Measurements from ENCODE around the gene GREB1. TPM values are rescaled to one million over a fixed set of nuclear protein-coding genes. Genes with fewer than 3 reads are reported as not detected.

The GREB1 gene
- total RNA-seq, 1 experiment from 2014 or later, result 0.12 TPM

DNA sequence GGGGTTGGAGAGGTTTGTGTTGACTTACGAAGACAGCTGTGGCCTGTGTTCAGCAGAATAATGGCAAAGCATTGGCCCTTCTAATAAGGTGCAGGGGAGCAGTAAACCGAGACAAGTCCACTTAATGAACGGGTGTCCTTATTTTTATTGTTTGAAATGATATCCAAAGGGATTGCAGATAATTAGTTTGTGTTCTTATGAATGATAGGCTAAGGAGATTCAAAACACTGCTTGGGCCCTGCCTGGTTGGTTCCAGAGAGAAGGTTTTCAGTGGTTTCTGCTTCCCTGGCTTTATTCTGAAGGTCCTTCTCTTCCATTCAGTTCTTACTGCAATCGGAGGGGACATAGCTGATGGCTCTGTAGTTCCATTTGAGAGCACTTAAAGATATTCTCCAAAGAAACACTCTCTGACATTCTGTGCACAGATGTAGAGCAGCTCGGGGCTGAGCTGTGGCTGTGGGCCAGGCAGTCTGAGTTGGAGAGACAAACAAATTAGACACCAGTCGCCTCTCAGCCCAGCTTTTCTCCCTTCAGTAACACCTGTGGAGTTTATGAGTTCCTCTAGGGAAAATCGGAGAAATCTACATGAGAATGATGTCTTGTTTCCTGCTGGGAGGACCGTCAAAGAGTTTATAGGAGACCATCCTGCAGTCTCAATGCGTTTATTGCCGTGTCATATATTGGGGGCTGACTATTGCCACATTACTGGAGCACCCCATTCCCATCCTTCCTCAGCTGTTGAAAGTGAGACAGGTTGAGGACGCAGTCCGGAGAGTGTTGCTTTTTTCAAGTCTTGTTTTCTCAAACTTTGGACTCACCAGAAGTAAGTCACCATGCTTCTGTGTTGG lies 6.5 kb downstream of the GREB1 start:
- Histone ChIP-seq H3K4me1 (peaks cover 6% of the 10 kb centered on the region; the same call in 1 of the 2 replicates), H3K4me3 (no peak overlapping the region), H3K9me3 (replicated peaks) (no peaks in the 10 kb centered on the region), H3K36me3 (no peaks in the 10 kb centered on the region), H3K27ac (no peak overlapping the region), H3K27me3 (0 out of 2 replicates have a peak, but pooled peaks cover 5% of the 10 kb centered on the region)
- peak in 1 of 2 experiments; percentile 38 for DNase-seq

DNA sequence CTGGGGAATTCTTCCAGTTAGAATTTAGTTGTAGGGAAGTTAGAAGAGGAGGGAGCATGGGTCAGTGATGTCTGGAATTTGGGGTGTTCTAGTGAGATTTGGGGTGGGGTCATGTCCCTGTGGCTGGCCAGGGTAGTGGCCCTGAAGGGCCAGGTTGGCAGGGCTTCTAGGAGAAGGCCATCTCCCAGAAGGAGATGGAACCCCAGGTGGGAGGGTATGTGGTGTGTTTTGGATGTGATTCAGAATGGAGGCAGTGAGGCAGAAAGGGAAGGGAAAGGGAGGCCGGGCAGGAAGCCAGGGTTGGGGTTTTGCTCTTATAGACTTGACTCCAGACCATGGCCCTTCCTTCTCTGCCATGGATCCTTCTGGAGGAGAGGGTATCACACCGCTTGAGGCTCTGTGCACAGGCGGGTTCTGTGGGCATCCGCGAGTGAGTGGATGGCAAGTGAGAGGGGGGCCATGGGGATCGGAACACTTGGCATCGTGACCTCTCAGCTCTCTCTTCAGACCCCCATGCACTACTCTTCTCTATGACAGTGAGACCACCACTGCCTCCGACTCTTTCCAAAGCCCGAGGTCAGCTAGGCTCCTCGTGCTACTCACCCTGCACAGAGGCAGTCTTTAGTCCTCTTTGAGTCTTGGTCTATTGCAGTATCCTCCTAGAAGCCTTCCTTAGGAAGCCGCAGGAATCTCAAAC lies 7.3 kb downstream of the GREB1 start:
- Histone ChIP-seq H3K27ac (no peak overlapping the region), H3K27me3 (peaks cover 6% of the 10 kb centered on the region; the same call in 1 of the 2 replicates), H3K9me3 (replicated peaks) (no peaks in the 10 kb centered on the region), H3K4me1 (peaks cover 6% of the 10 kb centered on the region; the same call in 1 of the 2 replicates), H3K36me3 (no peaks in the 10 kb centered on the region), H3K4me3 (no peak overlapping the region)
- DNase-seq, result no peak

DNA sequence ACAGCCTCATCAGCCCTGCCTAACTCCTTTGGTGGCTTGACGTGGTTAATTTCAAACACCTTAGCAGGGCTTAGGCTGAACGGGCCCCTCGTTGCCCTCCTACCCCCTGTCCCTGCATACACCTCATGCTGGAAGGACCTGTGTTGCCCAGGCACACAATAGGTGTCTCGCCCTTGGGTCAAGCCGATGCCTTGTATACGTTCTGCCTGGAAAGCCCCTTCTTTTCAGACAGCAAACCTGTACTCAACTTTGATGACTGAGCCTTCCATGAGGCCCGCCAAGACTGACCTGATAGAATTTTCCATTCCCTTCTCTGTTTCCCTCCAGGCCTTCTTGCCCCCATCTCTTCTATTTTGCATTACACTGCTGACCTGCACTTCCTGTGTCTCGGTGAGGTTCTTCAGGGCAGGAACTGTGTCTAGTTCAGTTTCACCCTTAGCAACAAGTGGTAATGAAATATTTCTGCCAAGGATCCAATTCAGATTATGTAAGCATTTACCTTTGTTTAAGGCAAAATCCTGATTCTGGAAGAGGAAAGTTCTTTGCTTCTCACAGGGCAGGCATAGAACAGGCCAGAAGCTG lies 7.9 kb downstream of the GREB1 start:
- no peaks in the 10 kb centered on the region for H3K36me3 ChIP-seq

DNA sequence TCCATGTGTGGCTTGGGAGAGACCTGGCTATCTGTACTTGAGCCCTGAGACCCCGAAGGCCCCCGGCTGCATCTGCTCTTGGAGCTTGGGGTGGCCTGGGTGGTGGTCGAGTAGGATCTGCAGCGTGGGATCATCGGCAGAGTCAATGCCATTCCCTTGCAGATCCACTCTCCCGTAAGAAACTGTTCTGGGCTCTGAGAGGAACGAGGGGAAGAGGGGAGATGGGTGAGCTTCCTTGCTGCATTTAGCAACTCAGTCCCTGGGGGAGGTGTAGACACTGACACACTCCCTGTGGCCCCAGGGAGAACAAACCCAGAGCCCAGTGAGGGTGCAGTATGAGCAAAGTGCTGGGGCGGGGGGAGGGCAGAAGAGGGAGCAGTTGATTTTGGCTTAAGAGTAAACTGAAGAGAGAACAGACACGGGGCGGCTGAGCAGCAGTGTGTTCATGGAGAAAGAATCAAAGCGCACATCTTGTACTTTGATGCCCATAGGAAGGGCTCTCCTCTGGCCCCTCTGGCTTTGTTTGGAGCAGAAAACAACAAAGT lies 8.5 kb downstream of the GREB1 start:
- H3K36me3 ChIP-seq, result no peaks in the 10 kb centered on the region
- peaks cover 10% of the 10 kb centered on the region; the same call in 1 of the 2 replicates for H3K27me3 ChIP-seq
- H3K27ac ChIP-seq, result no peak overlapping the region
- DNase-seq, result no peak
- no peaks in the 10 kb centered on the region for H3K9me3 ChIP-seq (replicated peaks)
- peaks cover 6% of the 10 kb centered on the region; the same call in 1 of the 2 replicates for H3K4me1 ChIP-seq
- H3K4me3 ChIP-seq, result no peak overlapping the region

More for the DNA sequence above, 7.9 kb downstream of the GREB1 start:
- peaks cover 6% of the 10 kb centered on the region; the same call in 1 of the 2 replicates for H3K4me1 ChIP-seq
- no peak overlapping the region for H3K27ac ChIP-seq
- H3K9me3 ChIP-seq (replicated peaks), result no peaks in the 10 kb centered on the region
- no peak overlapping the region for H3K4me3 ChIP-seq
- DNase-seq, result no peak
- H3K27me3 ChIP-seq, result peaks cover 10% of the 10 kb centered on the region; the same call in 1 of the 2 replicates

DNA sequence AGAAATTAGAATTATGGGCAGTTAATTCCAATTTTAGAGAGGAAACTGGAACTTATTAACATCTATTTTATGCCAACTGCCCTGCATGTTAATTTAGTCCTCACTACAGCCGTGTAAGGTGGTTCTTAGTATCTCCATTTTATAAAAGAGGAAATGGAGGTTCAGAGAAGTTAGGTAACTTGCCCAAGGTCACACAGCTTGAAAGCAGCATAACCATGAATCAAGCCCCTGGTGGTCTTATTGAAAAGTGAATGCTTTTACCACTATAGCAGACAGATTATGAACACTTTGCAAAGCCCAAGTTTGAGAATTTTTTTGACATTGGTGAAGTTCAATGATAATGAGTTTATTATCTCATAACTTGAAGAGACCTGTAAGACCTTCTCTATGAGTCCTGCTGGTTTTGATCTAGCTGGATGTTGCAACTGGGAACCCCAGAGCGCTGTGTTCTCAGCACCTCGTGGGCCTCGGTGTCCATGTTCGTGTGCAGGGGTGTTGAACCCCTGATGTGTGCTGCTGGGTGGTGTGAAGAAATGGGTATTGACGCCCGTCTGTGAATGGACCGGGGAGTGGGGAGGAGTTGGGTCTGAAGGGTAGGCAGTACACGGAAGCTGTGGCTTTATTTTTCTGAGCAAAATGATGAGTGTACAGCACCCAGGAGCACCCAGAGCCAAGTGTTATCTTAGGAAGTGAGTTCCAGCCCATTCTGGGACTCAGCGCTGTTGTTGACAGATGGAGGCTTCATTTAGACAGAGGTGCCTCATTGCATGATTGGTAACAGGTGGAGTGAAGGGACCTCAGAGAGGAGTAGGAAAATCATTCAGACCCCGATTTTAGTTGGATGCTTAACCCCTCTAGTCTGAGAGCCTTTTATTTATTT lies 9.7 kb downstream of the GREB1 start:
- Histone ChIP-seq H3K4me1 (peaks cover 6% of the 10 kb centered on the region; the same call in 1 of the 2 replicates), H3K36me3 (no peaks in the 10 kb centered on the region), H3K4me3 (no peak overlapping the region), H3K27me3 (peaks cover 10% of the 10 kb centered on the region; the same call in 1 of the 2 replicates), H3K27ac (no peak overlapping the region), H3K9me3 (replicated peaks) (no peaks in the 10 kb centered on the region)
- no peak for DNase-seq

DNA sequence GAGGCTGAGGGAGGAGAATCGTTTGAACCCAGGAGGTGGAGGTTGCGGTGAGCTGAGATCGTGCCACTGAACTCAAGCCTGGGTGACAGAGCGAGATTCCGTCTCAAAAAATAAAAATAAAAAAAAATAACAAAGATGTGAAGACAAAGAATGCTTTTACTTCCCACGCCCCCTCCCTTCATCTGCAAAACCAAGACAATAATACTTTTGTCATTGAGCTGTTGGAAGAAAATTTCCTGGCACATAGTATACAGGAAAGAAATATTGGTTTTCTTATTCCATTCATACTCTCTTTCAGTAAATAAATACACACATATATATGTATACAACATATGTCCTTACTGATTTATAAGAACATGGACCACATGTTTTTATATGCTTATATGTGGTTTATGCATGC lies 12.2 kb downstream of the GREB1 start:
- H3K4me3 ChIP-seq, result no peak overlapping the region
- DNase-seq, result no peak

DNA sequence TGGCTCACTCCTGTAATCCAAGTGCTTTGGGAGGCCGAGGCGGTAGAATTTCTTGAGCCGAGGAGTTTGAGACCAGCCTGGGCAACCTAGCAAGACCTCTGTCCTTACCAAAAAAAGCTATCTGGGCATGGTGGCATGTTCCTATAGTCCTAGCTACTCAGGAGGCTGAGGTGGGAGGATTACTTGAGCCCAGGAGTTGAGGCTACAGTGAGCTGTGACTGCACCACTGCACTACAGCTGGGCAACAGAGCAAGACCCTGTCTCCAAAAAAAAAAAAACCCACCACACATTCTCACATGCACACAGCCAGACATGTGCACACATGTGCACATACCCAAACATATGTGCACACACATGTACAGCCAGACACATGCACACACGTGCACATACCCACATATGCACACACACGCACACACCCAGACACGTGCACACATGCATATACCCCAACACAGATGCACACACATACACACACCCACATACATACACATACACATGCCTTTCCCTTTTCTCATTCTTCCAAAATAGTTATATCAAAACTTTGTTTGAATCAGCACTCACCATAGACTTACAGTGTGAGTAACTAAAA lies 14.2 kb downstream of the GREB1 start:
- Histone ChIP-seq H3K4me3 (no peak overlapping the region), H3K4me1 (no peaks in the 10 kb centered on the region), H3K27ac (no peak overlapping the region), H3K9me3 (replicated peaks) (no peaks in the 10 kb centered on the region), H3K27me3 (peaks cover 9% of the 10 kb centered on the region; the same call in 1 of the 2 replicates), H3K36me3 (no peaks in the 10 kb centered on the region)
- DNase-seq, result no peak

More for the DNA sequence above, 12.2 kb downstream of the GREB1 start:
- H3K4me1 ChIP-seq, result no peaks in the 10 kb centered on the region
- H3K27ac ChIP-seq, result no peak overlapping the region
- peaks cover 10% of the 10 kb centered on the region; the same call in 1 of the 2 replicates for H3K27me3 ChIP-seq
- H3K9me3 ChIP-seq (replicated peaks), result no peaks in the 10 kb centered on the region
- H3K36me3 ChIP-seq, result no peaks in the 10 kb centered on the region

DNA sequence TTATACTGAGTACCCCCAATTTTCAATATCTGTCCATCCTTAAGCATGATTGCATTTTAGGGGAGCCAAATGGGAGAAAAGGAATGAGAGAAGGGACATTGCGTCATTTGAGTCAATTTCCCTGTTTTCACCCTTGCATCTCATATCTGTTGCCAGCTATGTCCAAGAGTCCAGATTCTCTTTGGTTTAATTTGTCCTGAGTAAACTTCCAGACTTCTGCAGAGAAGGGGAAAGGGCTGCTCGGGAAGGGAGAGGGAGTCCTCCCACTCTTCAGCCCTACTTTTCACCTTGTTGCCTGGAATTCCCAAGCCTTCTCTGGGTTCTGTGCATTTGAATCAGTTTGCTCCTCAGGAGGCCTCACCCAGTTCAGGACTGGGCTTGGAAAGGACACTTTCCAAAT lies 16.5 kb downstream of the GREB1 start:
- no peak overlapping the region for H3K27ac ChIP-seq
- no peaks in the 10 kb centered on the region for H3K36me3 ChIP-seq
- H3K9me3 ChIP-seq (replicated peaks), result no peaks in the 10 kb centered on the region
- peaks cover 10% of the 10 kb centered on the region for H3K4me1 ChIP-seq
- peaks cover 4% of the 10 kb centered on the region; the same call in 1 of the 2 replicates for H3K27me3 ChIP-seq
- DNase-seq, result no peak
- H3K4me3 ChIP-seq, result no peak overlapping the region

DNA sequence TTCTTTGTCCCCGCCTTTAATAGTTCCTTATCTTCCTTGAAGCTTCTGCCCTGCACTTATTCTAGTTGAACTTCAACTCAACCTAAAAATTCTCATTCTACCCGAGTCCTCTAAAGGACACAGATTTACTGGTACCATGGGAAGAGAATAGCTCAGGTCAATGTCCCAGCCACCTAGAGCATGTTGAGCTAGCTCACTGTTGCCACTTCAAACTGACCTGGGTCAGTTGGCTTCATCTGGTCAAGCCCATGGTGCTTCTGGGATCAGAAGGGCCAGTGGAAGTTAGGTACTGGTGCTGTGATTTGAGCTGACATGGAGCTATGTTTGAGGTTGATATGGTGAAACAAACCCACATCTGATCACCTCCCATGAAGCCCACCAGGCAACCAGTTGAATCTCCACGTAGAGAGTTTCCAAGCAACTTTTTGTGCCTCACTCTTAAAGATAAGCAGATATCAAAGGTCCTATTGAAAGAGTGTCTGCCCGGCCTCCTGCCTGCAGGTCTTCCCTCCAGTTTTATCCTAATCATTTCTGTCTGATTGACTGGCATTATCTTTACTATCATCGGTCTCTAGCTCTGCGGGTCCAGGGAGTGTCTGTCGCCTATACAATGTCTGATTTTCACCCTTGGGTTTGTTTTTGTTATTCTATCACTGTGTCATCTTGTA lies 17.2 kb downstream of the GREB1 start:
- no peaks in the 10 kb centered on the region for H3K9me3 ChIP-seq (replicated peaks)
- H3K27me3 ChIP-seq, result peaks cover 4% of the 10 kb centered on the region; the same call in 1 of the 2 replicates
- no peak overlapping the region for H3K27ac ChIP-seq
- no peak for DNase-seq
- H3K4me3 ChIP-seq, result no peak overlapping the region
- no peaks in the 10 kb centered on the region for H3K36me3 ChIP-seq
- peaks cover 10% of the 10 kb centered on the region for H3K4me1 ChIP-seq

DNA sequence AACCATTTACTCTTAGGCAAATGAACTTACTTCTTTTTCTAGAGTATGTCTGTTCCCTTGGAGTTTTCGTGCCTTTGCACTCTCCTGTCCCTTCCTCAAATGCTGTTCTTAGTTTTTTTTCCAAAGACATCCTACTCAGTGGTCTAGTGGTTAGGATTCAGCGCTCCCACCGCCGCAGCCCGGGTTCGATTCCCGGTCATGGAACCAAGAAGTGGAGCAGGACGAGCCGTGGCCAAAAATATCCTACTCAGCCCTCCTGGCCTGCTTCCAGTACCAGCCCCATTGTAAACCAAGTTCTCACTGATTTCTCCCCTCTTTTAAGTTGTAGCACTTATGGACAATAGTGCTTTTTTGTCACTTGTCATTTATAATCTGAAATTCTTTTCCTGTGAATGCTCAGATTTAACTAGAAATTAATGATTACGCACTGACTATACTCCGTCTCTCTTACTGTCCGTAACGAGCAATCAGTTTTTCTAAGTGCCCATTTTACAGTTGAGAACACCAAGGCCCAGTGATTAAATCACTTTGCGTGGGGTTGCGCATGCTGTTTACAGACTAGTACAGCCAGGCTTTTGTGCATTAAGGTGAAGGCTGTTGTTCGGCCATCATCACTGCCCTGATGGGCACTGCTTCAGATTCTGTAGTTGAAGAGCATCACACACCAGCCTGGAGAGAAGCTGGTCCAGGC lies 17.9 kb downstream of the GREB1 start:
- H3K27me3 ChIP-seq, result no peaks in the 10 kb centered on the region
- no peak for DNase-seq
- peaks cover 10% of the 10 kb centered on the region for H3K4me1 ChIP-seq
- no peaks in the 10 kb centered on the region for H3K9me3 ChIP-seq (replicated peaks)
- H3K27ac ChIP-seq, result no peak overlapping the region
- H3K4me3 ChIP-seq, result no peak overlapping the region
- H3K36me3 ChIP-seq, result no peaks in the 10 kb centered on the region

DNA sequence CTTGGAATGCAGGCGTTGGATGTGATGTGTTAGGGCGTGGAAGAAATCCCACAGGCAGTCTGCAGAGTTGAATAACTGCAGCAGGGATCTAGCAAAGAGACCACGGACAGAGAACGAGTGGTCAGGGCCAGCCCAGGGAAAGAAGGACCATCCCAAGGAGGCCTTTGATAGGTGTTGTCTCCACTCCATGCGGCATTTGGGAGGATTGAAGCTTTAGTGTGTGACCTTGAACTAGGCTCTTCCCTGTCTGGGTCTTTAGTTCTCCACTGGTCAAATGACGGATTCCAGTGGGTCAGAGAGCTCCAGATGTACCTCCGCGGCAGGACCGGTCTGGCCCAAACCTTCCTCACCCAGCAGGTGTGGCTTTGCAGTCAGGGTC lies 18.4 kb downstream of the GREB1 start:
- Histone ChIP-seq H3K4me3 (no peak overlapping the region), H3K9me3 (replicated peaks) (no peaks in the 10 kb centered on the region), H3K27me3 (no peaks in the 10 kb centered on the region), H3K4me1 (peaks cover 10% of the 10 kb centered on the region), H3K27ac (no peak overlapping the region), H3K36me3 (no peaks in the 10 kb centered on the region)
- no peak for DNase-seq

DNA sequence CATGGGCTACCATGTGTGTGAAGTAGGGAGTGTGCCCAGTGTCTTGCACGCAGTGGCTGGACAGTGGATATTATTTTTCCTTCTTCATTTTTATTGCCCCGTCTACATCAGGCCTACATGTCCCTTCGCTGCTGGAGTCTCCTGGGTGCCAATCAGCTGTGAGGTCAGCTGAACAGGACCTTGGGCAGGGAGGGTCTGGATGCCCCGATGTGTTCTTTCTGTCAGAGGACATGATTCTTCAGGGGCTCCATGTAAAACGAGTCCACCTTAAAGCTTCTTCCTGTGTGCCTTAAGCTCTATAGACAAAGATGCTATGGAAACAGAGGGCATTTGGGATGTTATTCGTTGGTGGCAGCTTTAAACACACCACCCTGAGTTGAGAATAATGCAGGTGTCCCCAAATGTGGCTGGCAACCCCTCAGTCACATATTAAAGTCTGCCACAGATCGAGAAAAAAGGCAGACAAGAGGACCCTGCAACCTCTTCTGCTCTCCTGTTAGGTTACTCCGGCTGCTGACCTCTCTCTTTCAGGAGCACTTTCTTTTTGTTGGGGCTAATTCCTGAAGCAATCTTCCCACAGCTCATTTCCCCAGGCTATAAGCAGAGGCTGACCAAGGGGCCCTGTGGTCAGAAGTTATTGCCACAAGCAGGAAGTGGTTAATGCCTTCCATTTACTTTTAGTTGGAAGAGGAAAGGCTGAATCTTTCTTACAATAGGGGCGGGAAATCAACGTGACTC lies 20.0 kb downstream of the GREB1 start:
- H3K27ac ChIP-seq, result peak overlapping the region; percentile 15; the same call in 1 of the 2 replicates
- peak; percentile 63 to 75 for DNase-seq
- H3K4me1 ChIP-seq, result peaks cover 20% of the 10 kb centered on the region
- no peaks in the 10 kb centered on the region for H3K36me3 ChIP-seq
- H3K9me3 ChIP-seq (replicated peaks), result no peaks in the 10 kb centered on the region
- no peaks in the 10 kb centered on the region for H3K27me3 ChIP-seq
- peak overlapping the region; percentile 13; the same call in 1 of the 2 replicates for H3K4me3 ChIP-seq
